ENCODE results near the gene LDB2.

DNA sequence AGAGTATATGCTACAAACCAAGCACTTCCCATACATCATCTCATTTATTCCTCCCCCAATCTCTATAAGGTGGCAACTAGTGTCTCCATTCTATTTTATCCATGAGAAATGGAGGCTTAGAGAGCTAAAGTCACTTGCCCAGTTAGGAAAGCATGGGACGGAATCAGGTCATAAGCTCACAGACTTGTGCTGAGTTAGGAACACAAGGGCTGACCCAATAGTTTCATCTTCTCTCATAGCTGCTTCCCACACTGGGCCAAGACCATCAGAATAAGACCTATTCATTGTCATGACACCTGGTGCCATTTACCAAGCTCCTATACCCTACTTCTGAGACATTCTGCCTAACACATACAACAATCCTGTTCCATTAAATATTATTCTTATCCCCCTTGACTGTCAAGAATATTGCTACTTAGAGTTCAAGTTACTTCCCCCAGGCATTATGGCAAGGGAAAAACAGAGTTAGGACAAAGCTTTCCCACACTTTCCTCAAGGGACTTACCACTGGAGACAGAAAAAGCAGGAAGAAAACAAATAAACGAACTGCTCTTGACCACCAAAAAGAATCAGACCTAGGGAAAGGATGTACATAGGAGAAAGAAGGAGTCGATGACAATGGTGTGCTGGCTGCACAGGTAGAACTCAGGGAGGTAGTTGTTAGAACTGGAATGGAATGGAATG is 167.8 kb downstream of the LDB2 start:
- TF ChIP-seq, protein P1, sequence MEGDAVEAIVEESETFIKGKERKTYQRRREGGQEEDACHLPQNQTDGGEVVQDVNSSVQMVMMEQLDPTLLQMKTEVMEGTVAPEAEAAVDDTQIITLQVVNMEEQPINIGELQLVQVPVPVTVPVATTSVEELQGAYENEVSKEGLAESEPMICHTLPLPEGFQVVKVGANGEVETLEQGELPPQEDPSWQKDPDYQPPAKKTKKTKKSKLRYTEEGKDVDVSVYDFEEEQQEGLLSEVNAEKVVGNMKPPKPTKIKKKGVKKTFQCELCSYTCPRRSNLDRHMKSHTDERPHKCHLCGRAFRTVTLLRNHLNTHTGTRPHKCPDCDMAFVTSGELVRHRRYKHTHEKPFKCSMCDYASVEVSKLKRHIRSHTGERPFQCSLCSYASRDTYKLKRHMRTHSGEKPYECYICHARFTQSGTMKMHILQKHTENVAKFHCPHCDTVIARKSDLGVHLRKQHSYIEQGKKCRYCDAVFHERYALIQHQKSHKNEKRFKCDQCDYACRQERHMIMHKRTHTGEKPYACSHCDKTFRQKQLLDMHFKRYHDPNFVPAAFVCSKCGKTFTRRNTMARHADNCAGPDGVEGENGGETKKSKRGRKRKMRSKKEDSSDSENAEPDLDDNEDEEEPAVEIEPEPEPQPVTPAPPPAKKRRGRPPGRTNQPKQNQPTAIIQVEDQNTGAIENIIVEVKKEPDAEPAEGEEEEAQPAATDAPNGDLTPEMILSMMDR (IDR thresholded peaks at IDR 0.05) = no peak
- TF ChIP-seq EZH2 (IDR thresholded peaks at IDR 0.05; ENCODE audit: borderline replicate concordance, insufficient read depth, low read depth, low read length, poor library complexity, severe bottlenecking) = no peak
